H7 (cell line): ENCODE data around the gene NAA60. TPM values are rescaled to one million over a fixed set of nuclear protein-coding genes. Genes with fewer than 3 reads are reported as not detected.
A peak's percentile ranks its signal among the peaks of the same experiment; 100 is the strongest.

Experiments used
- DNase-seq: peaks from one replicate; pipeline ENCODE4 v3.0.0; 2012
- H3K27me3 ChIP-seq: 2 replicates; pipeline ENCODE4 v1.6.0; 2011; ENCODE audit warnings: mild to moderate bottlenecking, low read length; ENCODE audit not compliant: control insufficient read depth, insufficient read depth
- H3K36me3 ChIP-seq: replicated peaks from 2 replicates; pipeline ENCODE4 v1.5.1; 2011; ENCODE audit warnings: low read length; ENCODE audit not compliant: control insufficient read depth, insufficient read depth
- H3K4me3 ChIP-seq: 2 replicates; pipeline ENCODE4 v1.5.1; 2011; ENCODE audit warnings: low read depth, mild to moderate bottlenecking, control low read depth, low read length, moderate library complexity; ENCODE audit not compliant: insufficient read depth
- total RNA-seq: library from RNA; depleted of rRNA; stranded (reverse); fragments of >200 nt; shearing (Covaris generic); gene quantifications from 2 replicates; pipeline ENCODE4 v1.2.3, GENCODE V29; 2014

NAA60 gene
- total RNA-seq, 1 experiment from 2014 or later = 11.0 TPM

DNA sequence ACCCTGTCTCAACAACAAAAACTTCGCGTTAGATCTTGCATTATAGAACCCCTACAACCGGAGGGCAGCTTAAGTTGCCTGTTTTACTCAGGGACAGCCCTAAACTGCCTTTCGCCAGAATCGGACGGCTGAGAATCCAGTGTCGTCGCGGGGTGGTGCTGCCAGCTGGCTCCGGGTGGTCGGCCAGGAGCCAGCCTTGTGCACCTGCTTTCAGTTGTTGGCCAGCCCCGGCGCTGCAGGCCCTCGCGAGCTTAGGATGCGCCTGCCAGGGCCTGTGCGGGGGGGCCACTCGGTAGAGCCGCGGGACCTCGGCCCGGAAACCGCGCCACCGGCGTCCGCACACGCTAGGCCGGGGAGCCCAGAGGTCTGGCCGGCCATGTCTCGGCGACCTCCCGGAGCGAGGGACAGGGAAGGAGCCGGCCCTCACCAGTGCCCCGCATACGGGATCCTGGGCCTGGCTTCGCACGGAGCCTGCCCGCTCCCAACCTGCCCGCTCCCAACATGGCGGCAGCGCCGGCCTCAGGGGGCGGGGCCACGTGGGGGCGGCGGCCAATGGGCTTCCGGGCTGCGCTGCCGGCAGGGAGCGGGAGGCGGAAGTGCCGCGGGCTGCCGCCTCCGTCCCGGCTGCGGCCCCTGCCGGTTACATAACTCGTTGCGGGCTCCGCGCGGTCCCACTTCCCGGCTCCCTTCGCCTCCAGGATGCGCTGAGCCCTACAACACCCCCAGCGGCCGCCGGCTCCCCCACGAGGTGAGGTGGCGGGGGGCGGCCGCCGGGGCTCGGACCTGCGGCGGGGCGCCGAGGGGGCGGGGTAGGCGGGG lies 14.2 kb downstream of the NAA60 start:
- no peaks in the 10 kb centered on the region for H3K36me3 ChIP-seq
- no peaks in the 10 kb centered on the region for H3K27me3 ChIP-seq
- peak; percentile 100 for DNase-seq
- H3K4me3 ChIP-seq = peak overlapping the region; percentile 90

DNA sequence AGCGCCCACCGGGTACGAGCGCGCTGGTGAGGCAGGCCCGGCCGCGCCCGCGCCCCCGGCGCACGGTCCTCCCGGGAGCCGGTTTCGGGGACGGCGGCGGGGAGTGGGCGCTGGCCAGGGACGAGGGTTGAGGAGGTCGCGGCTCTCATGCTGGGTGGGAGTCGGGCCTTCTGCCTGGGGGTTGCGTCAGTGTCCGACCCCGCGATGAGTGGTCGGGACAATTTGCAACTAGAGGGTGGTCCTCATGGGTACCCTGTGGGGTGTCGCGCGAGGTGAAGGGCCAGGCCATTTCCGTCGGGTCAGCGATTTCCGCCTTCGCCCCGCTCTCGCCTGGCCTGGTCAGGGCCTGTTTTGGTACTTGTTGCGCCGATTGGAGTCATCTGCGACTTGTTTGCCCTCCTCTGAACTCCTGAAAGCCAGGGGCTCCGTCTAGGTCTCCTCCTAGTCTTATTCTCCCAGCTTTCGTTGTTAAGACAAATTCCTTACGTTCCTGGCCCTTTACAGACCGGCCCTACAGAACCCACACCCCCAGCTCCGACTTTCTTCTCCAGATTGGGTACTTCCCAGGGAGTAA lies 14.9 kb downstream of the NAA60 start:
- Histone ChIP-seq H3K27me3 (no peaks in the 10 kb centered on the region), H3K4me3 (peak overlapping the region; percentile 90), H3K36me3 (no peaks in the 10 kb centered on the region)
- DNase-seq = peak; percentile 71

DNA sequence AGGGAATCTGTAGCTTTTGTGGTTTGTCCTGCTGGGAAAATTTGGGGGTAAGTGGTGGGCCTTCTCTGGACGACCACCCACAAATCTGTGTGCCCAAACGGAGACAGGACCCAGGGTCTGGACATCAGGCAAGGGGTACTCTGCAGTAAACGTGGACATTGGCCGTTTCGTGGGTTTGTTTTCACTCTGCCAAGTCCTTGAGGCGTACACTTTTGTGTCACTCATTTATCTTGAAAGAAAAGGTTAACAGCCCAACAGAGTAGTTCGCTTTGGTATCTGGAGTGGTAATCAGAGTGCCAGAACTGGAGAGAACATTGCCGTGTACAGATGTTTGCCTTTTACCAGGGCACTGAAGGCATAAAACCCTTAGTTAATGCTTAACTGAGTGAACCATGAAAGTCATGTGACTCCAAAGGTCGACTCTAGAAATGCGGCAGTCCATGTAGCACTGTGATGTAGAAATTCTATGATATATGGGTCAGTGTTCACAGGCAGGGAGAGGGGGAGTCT lies 15.4 kb downstream of the NAA60 start:
- no peaks in the 10 kb centered on the region for H3K36me3 ChIP-seq

GRCh38 chr16:3459401-3460090 lies 16.1 kb downstream of the NAA60 start:
- peak; percentile 58 for DNase-seq
- Histone ChIP-seq H3K36me3 (no peaks in the 10 kb centered on the region), H3K27me3 (no peaks in the 10 kb centered on the region), H3K4me3 (no peak overlapping the region)

More for the DNA sequence above, 15.4 kb downstream of the NAA60 start:
- Histone ChIP-seq H3K4me3 (peak overlapping the region; percentile 90), H3K27me3 (no peaks in the 10 kb centered on the region)
- no peak for DNase-seq

DNA sequence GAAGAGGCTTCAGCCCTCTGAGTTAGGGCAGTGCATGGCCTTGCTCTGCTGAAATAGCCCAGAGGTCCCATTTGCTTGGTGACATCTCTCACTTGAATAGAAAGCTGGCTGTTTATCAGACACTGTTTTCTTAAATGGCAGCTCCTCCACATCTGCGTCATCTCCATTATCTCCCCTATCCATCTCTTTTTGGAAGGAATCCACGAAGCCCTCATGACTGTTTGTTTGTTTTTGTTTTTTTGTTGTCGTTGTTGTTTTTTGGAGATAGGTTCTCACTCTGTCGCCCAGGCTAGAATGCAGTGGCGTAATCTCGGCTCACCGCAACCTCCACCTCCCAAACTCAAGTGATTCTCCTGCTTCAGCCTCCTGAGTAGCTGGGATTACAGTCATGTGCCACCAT lies 16.6 kb downstream of the NAA60 start:
- DNase-seq = no peak
- no peak overlapping the region for H3K4me3 ChIP-seq
- no peaks in the 10 kb centered on the region for H3K27me3 ChIP-seq
- no peaks in the 10 kb centered on the region for H3K36me3 ChIP-seq

DNA sequence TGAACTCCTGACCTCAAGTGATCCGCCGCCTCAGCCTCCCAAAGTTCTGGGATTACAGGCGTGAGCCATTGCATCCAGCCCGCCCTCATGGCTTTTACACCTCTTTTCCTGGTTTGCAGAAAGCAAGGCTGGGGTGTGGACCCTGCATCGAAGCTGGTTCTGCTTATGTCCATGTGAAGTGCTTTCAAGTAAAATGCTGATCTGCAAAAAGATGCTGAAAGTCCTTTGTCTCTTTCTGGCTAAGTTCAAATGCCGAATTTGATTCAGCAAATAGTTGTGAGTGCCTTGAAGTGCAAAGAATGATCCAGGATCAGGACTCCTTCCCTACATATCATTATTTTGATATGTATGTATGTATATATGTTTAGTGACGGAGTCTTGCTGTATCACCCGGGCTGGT lies 17.1 kb downstream of the NAA60 start:
- Histone ChIP-seq H3K27me3 (no peaks in the 10 kb centered on the region), H3K4me3 (no peak overlapping the region), H3K36me3 (no peaks in the 10 kb centered on the region)
- no peak for DNase-seq

GRCh38 chr16:3461151-3461550 lies 17.7 kb downstream of the NAA60 start:
- peak; percentile 29 for DNase-seq
- Histone ChIP-seq H3K27me3 (no peaks in the 10 kb centered on the region), H3K4me3 (no peak overlapping the region), H3K36me3 (no peaks in the 10 kb centered on the region; the same call in 1 of the 2 replicates)

GRCh38 chr16:3465301-3465700 lies 21.8 kb downstream of the NAA60 start:
- Histone ChIP-seq H3K27me3 (no peaks in the 10 kb centered on the region), H3K4me3 (no peak overlapping the region), H3K36me3 (no peaks in the 10 kb centered on the region; the same call in none of the 2 replicates)
- no peak for DNase-seq

DNA sequence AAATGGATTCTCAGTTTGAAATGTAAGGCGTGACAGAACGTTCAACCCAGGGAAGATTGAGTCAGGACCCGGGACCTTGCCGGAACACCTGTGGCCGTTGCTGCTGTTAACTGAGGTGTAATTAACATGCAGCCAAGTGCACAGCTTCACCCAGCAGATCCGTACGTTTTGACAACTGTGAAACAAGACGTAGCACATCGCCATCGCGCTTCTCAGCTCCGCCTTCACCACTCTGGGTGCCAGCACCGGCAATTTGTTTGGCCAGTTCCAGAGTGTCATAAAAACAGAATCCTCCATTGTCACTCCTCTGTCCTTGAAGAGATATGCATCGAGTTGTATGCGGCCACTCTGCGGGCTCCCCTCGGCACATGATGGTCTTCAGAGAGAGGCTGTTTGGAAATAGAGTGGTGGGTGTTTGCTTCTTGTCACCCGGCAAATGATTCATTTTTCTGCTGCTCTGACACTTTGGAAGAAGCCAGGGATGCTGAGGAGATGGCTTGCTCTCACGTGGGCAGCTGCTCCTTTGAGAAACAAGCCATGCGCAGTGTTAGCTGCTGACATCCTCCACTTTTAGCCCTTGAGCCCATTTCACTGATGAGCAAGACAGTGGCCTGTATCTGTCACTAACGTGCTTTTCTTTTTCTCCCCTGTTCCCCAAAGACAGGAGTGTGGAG lies 22.6 kb downstream of the NAA60 start:
- Histone ChIP-seq H3K4me3 (no peak overlapping the region), H3K36me3 (no peaks in the 10 kb centered on the region; the same call in none of the 2 replicates), H3K27me3 (no peaks in the 10 kb centered on the region)
- DNase-seq = no peak

DNA sequence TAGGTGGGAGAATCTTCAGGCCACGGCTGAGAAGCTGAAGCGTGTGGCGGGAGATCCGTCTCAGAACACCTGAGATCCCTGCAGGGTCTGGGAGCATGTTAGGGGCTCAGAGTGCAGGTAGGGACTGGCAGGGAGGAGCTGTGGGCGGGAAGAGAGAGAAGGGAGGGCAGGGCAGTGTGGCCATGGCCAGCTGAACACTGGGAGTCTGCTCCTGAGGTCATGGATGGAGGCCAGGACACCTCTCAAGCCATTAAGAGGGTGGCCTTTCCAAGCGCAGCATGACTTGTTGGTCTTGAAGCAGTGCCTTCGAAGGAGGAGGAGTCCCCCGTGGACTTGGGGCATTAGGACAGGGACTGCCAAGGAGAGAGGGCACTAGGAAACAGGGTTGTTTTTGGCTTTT lies 23.7 kb downstream of the NAA60 start:
- Histone ChIP-seq H3K4me3 (no peak overlapping the region), H3K27me3 (no peaks in the 10 kb centered on the region), H3K36me3 (no peaks in the 10 kb centered on the region; the same call in none of the 2 replicates)
- DNase-seq = no peak

- DNase-seq = no peak
- Histone ChIP-seq H3K4me3 (no peak overlapping the region), H3K27me3 (no peaks in the 10 kb centered on the region)
Observed at GRCh38 chr16:3467921-3468320, 24.4 kb downstream of the NAA60 start.

GRCh38 chr16:3468501-3468900 lies 25.0 kb downstream of the NAA60 start:
- Histone ChIP-seq H3K36me3 (no peaks in the 10 kb centered on the region; the same call in none of the 2 replicates), H3K27me3 (no peaks in the 10 kb centered on the region), H3K4me3 (no peak overlapping the region)
- DNase-seq = peak; percentile 72

More at GRCh38 chr16:3467921-3468320, 24.4 kb downstream of the NAA60 start:
- H3K36me3 ChIP-seq = no peaks in the 10 kb centered on the region; the same call in none of the 2 replicates

GRCh38 chr16:3469736-3470135 lies 26.3 kb downstream of the NAA60 start:
- Histone ChIP-seq H3K4me3 (no peak overlapping the region), H3K36me3 (no peaks in the 10 kb centered on the region; the same call in none of the 2 replicates), H3K27me3 (no peaks in the 10 kb centered on the region)
- no peak for DNase-seq

GRCh38 chr16:3470723-3471122 lies 27.2 kb downstream of the NAA60 start:
- no peaks in the 10 kb centered on the region for H3K27me3 ChIP-seq
- no peak overlapping the region for H3K4me3 ChIP-seq
- no peaks in the 10 kb centered on the region; the same call in none of the 2 replicates for H3K36me3 ChIP-seq
- no peak for DNase-seq
